Measurements from ENCODE around the gene GSTK1.
A peak's percentile ranks its signal among the peaks of the same experiment; 100 is the strongest.

The GSTK1 gene

DNA sequence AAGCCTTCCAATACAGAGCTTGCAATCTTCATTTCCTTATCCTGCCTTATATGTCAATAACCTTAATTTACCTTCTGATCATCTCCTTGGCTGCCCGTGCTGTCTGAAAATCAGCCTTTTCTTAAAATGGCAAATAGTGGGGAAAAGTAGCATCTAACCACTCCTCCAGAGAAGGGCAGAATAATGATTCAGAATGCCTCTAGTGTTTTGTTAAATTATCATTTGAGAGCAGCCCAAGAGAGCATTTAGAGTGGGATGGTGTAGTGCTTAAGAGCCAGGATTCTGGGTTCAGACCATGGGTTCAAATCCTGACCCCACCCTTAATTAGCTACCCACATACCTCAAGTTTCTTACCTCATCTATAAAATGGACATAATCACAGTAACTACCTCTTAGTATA lies 16.9 kb downstream of the GSTK1 start:
- peaks cover 32% of the 10 kb centered on the region for H3K4me1 Mint-ChIP-seq
- no peak overlapping the region for H3K4me3 Mint-ChIP-seq
- peak overlapping the region in 2 of 3 experiments; percentile 10 to 52 for H3K27ac Mint-ChIP-seq
- no peaks in the 10 kb centered on the region for H3K36me3 Mint-ChIP-seq (ENCODE audit: low read depth)
- TF ChIP-seq, protein P1, sequence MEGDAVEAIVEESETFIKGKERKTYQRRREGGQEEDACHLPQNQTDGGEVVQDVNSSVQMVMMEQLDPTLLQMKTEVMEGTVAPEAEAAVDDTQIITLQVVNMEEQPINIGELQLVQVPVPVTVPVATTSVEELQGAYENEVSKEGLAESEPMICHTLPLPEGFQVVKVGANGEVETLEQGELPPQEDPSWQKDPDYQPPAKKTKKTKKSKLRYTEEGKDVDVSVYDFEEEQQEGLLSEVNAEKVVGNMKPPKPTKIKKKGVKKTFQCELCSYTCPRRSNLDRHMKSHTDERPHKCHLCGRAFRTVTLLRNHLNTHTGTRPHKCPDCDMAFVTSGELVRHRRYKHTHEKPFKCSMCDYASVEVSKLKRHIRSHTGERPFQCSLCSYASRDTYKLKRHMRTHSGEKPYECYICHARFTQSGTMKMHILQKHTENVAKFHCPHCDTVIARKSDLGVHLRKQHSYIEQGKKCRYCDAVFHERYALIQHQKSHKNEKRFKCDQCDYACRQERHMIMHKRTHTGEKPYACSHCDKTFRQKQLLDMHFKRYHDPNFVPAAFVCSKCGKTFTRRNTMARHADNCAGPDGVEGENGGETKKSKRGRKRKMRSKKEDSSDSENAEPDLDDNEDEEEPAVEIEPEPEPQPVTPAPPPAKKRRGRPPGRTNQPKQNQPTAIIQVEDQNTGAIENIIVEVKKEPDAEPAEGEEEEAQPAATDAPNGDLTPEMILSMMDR (IDR thresholded peaks at IDR 0.05; ENCODE audit: unreplicated experiment in 3 of 3), result no peak
- H3K27me3 Mint-ChIP-seq (ENCODE audit: low read depth), result no peaks in the 10 kb centered on the region
- no peaks in the 10 kb centered on the region for H3K9me3 Mint-ChIP-seq

DNA sequence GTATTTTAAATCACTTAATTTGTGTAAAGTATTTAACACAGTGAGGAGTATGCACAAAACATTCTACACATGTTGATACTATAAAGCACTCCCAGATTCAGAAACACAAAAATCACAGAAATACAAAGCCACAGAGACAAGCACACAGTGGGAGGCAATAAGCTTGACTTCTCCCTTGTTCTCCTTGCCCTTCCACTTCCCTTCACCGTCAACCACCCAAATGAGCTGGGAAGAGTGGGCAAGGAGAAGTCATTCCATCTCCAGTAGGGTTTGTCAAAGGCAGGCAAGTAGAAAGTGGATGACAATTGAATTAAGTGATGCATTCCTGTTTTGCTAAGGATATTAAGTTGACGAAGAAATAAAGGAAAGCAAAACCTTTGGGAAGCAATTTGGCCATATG lies 17.3 kb downstream of the GSTK1 start:
- Mint-ChIP-seq H3K4me3 (no peak overlapping the region), H3K36me3 (ENCODE audit: low read depth) (peaks cover 2% of the 10 kb centered on the region), H3K27me3 (ENCODE audit: low read depth) (no peaks in the 10 kb centered on the region), H3K9me3 (no peaks in the 10 kb centered on the region), H3K27ac (peak overlapping the region in 2 of 3 experiments; percentile 10 to 17), H3K4me1 (peaks cover 36% of the 10 kb centered on the region)
- TF ChIP-seq, protein P1 (IDR thresholded peaks at IDR 0.05; ENCODE audit: unreplicated experiment in 3 of 3), result no peak

DNA sequence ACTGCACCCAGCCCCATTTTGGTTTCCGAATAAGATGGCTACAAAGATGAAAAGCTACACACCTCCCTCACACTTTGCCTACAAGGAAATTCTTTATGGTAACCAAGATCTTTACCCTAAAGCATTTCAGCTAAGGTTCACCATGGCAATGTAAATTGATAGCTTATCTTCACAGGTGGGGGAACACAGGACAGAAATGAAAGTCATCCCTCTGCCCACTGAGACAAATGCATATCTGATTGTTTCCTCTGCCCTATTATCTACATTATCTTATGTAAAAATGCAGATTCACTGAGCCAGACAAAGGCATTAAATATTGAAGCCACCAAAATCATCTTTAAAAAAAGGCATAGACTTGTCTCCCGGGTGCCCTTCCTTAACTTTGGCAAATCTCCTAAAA lies 18.3 kb downstream of the GSTK1 start:
- no peaks in the 10 kb centered on the region for H3K9me3 Mint-ChIP-seq
- H3K4me3 Mint-ChIP-seq, result no peak overlapping the region
- no peaks in the 10 kb centered on the region for H3K27me3 Mint-ChIP-seq (ENCODE audit: low read depth)
- H3K4me1 Mint-ChIP-seq, result peaks cover 39% of the 10 kb centered on the region
- H3K36me3 Mint-ChIP-seq (ENCODE audit: low read depth), result peaks cover 3% of the 10 kb centered on the region
- no peak overlapping the region for H3K27ac Mint-ChIP-seq
- TF ChIP-seq, protein P1 (IDR thresholded peaks at IDR 0.05; ENCODE audit: unreplicated experiment in 3 of 3), result no peak

DNA sequence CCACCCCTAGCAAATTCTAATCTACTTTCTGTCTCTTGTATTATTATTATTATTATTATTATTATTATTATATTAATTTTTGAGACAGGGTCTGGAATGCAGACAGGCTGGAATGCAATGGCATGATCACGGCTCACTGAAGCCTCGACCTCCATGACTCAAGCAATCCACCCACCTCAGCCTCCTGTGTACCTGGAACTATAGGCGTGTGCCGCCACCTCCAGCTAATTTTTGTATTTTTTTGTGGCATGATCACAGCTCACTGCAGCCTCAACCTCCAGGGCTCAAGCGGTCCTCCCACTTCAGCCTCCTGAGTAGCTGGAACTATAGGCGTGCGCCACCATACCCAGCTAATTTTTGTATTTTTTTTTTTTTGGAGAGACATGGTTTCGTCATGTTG lies 18.9 kb downstream of the GSTK1 start:
- Mint-ChIP-seq H3K27ac (no peak overlapping the region), H3K36me3 (ENCODE audit: low read depth) (peaks cover 3% of the 10 kb centered on the region), H3K9me3 (no peaks in the 10 kb centered on the region), H3K27me3 (ENCODE audit: low read depth) (no peaks in the 10 kb centered on the region), H3K4me1 (peaks cover 43% of the 10 kb centered on the region), H3K4me3 (no peak overlapping the region)
- TF ChIP-seq, protein P1 (IDR thresholded peaks at IDR 0.05; ENCODE audit: unreplicated experiment in 3 of 3), result no peak

DNA sequence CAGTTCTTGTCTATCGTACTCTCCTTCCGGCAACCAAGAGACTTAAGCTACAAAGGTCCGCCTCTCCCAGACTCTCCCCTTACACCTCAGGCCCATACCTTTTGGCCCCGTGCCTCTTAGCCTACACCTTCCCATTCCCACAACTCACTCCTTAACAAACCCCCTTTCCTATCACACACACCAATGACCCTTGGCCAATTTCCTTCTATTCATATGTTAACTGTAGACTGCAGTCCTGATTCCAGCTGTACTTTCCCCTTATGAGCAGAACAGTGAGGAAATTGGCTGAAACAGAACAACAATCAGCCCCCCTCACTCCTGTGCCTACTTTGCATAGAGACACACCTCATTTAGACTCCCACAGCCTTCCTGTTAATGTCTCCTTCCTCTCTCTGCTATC lies 20.1 kb downstream of the GSTK1 start:
- Mint-ChIP-seq H3K4me3 (no peak overlapping the region), H3K4me1 (peaks cover 47% of the 10 kb centered on the region), H3K9me3 (peaks cover 4% of the 10 kb centered on the region), H3K27ac (peak overlapping the region; percentile 88 to 96 (median 91)), H3K27me3 (ENCODE audit: low read depth) (no peaks in the 10 kb centered on the region), H3K36me3 (ENCODE audit: low read depth) (peaks cover 3% of the 10 kb centered on the region)
- TF ChIP-seq, protein P1 (IDR thresholded peaks at IDR 0.05; ENCODE audit: unreplicated experiment in 3 of 3), result no peak

DNA sequence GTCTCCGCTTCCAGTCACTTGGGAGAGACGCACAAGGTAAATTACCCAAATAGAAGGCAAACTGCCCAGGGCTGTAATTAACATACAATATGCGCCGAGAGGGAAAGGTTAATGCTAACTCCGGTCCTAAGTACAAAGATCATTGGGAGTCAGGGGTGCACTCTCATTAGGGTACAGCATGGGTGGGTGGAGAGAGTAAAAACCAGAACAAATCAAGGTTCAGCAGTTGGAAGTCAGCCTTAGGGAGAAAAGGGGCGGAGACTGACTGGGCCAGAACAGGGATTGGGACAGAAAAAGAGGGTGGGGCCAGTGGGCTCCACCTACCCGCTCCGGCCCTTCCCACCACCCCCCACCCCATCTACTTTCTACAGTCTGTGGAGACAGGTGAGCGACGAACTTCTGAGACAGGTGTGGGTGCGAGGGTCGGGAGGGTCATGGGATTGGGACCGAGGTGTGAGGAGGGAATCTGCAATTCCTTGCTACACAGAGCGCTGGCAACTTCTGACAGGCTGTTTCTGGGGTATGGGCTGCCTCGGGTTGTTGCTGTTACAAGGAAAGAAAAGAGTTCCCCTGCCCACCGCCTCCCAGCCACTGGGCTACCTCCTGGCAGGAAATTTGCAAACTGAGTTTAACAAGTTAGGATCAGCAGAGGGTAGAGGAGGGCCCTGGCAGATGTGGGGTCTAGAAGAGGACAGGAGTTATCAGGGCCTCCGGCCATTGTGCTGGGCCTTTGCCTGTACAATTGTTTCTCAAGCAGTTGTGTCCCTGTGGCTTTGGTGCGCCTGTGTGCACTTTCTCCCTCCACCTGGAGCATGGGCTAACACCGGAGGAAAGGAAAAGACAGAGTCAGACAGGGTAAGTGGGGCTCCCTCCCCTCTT lies 21.6 kb downstream of the GSTK1 start, which contains the start of gene TMEM139:
TSS of gene TMEM139 (plus strand) at position 368 of the 879 bp plus-strand sequence. CDS start 1,000 bp downstream, outside the sequence.
- Mint-ChIP-seq H3K4me3 (peak within 1 kb of the TSS; percentile 55 to 83 (median 67)), H3K9me3 (peaks cover 4% of the 10 kb centered on the region), H3K27me3 (ENCODE audit: low read depth) (no peaks in the 10 kb centered on the region), H3K4me1 (peaks cover 46% of the 10 kb centered on the region), H3K36me3 (ENCODE audit: low read depth) (peaks cover 3% of the 10 kb centered on the region), H3K27ac (peak within 1 kb of the TSS; percentile 88 to 96 (median 91))
- TF ChIP-seq, protein P1 (IDR thresholded peaks at IDR 0.05; ENCODE audit: unreplicated experiment in 3 of 3), result no peak

Data from nephron (organoid).